ENCODE results near the gene RAPGEF1. TPM values are rescaled to one million over a fixed set of nuclear protein-coding genes. Genes with fewer than 3 reads are reported as not detected.

Gene RAPGEF1
- total RNA-seq, 2 experiments from 2014 or later, result 149 to 158 TPM

- DNase-seq, result no peak
- peak overlapping the region; percentile 14 for H3K27ac Mint-ChIP-seq
- no peak overlapping the region for H3K4me3 Mint-ChIP-seq
- H3K9me3 Mint-ChIP-seq, result no peaks in the 10 kb centered on the region
- H3K36me3 Mint-ChIP-seq (ENCODE audit: low read depth), result peaks cover 83% of the 10 kb centered on the region
- no peaks in the 10 kb centered on the region for H3K27me3 Mint-ChIP-seq
- H3K4me1 Mint-ChIP-seq, result peaks cover 21% of the 10 kb centered on the region
- CTCF ChIA-PET, result interaction anchor here (0.8 to 0.9 kb wide), 2 partner anchors 29 to 120 kb away, joined by 3 to 4 read pairs; no protein-coding TSS in a partner anchor
- POLR2A ChIA-PET, result interaction anchor here (1.0 to 1.1 kb wide), 2 partner anchors 118 to 228 kb away, joined by 3 to 4 read pairs; no protein-coding TSS in a partner anchor
Measured at GRCh38 chr9:131620764-131621520, 118.9 kb downstream of the RAPGEF1 start.

GRCh38 chr9:131619680-131620079, 120.2 kb downstream of the RAPGEF1 start:
- DNase-seq, result no peak
- Mint-ChIP-seq H3K9me3 (no peaks in the 10 kb centered on the region), H3K4me3 (no peak overlapping the region), H3K4me1 (peaks cover 10% of the 10 kb centered on the region), H3K36me3 (ENCODE audit: low read depth) (peaks cover 77% of the 10 kb centered on the region), H3K27me3 (no peaks in the 10 kb centered on the region), H3K27ac (no peak overlapping the region)
- CTCF ChIA-PET, result no interaction called here
- POLR2A ChIA-PET, result no interaction called here

GRCh38 chr9:131618785-131619184, 121.1 kb downstream of the RAPGEF1 start:
- Mint-ChIP-seq H3K4me3 (no peak overlapping the region), H3K27me3 (no peaks in the 10 kb centered on the region), H3K27ac (no peak overlapping the region), H3K9me3 (no peaks in the 10 kb centered on the region), H3K4me1 (peaks cover 9% of the 10 kb centered on the region), H3K36me3 (ENCODE audit: low read depth) (peaks cover 73% of the 10 kb centered on the region)
- ChIA-PET POLR2A (no interaction called here), CTCF (no interaction called here)
- DNase-seq, result no peak

DNA sequence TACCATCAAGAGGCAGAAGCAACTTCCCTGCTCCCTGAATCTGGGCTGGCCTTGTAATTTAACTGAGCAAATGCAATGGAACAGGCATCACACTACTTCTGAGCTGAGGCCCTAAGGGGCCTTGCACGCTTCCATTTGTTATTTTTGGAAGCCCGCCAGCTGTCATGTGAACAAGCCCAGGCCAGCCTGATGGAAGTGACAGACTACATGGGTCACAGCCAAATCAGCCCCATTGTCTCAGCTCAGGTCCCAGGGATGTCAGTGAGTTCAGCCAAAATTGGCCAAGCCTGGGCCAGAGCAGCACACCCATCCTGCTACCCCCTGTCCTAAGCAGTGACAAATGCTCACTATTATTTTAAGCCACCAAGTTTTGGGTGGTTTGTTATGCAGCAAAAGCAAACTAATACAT, 121.8 kb downstream of the RAPGEF1 start:
- POLR2A ChIA-PET, result no interaction called here
- Mint-ChIP-seq H3K9me3 (no peaks in the 10 kb centered on the region), H3K4me3 (no peak overlapping the region), H3K4me1 (peaks cover 9% of the 10 kb centered on the region), H3K27me3 (no peaks in the 10 kb centered on the region), H3K27ac (no peak overlapping the region), H3K36me3 (ENCODE audit: low read depth) (peaks cover 74% of the 10 kb centered on the region)
- DNase-seq, result no peak
- CTCF ChIA-PET, result no interaction called here

- peaks cover 76% of the 10 kb centered on the region for H3K36me3 Mint-ChIP-seq (ENCODE audit: low read depth)
- POLR2A ChIA-PET, result no interaction called here
- no peak overlapping the region for H3K4me3 Mint-ChIP-seq
- H3K27me3 Mint-ChIP-seq, result no peaks in the 10 kb centered on the region
- no peaks in the 10 kb centered on the region for H3K9me3 Mint-ChIP-seq
- DNase-seq, result no peak
- H3K27ac Mint-ChIP-seq, result no peak overlapping the region
- CTCF ChIA-PET, result no interaction called here
- H3K4me1 Mint-ChIP-seq, result peaks cover 9% of the 10 kb centered on the region
Measured at GRCh38 chr9:131617611-131618010, 122.3 kb downstream of the RAPGEF1 start.

DNA sequence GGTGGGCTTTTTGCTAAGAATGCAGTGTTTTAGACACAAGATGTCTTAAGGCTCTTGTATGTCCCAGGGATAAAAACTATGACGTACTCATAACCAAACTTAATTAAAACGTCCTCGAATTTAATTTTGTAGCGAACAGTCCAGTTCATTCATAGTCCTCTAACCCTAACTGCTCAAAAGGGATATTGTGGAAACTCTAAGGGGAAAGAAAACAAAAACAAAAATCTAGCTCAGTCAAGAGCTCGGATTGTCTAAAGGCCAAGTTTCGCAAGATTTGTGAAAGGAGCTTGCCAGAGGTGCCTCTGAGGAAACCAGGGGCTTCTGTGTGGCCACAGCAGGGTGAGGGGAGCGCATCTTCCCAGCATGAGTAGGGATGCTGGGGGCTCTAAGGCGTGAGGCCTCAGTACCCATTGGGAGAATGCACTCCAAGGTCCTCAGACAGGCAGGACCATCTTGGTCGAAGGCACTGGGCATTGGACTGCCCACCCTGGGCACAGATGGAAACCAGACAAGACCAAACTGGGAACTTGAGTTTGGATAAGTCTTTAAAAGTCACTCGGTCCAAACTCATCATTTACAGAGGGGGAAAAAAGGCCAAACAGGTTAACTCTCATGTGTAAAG, 122.8 kb downstream of the RAPGEF1 start:
- no peak for DNase-seq
- POLR2A ChIA-PET, result no interaction called here
- Mint-ChIP-seq H3K9me3 (no peaks in the 10 kb centered on the region), H3K27me3 (no peaks in the 10 kb centered on the region), H3K4me1 (peaks cover 9% of the 10 kb centered on the region), H3K36me3 (ENCODE audit: low read depth) (peaks cover 79% of the 10 kb centered on the region), H3K27ac (no peak overlapping the region), H3K4me3 (no peak overlapping the region)
- CTCF ChIA-PET, result no interaction called here

- H3K27ac Mint-ChIP-seq, result no peak overlapping the region
- no peaks in the 10 kb centered on the region for H3K4me1 Mint-ChIP-seq
- no peak overlapping the region for H3K4me3 Mint-ChIP-seq
- DNase-seq, result no peak
- POLR2A ChIA-PET, result no interaction called here
- CTCF ChIA-PET, result interaction anchor here (0.6 to 1.3 kb wide), 2 partner anchors 29 to 143 kb away, joined by 3 to 4 read pairs; no protein-coding TSS in a partner anchor
- H3K36me3 Mint-ChIP-seq (ENCODE audit: low read depth), result peaks cover 71% of the 10 kb centered on the region
- H3K9me3 Mint-ChIP-seq, result no peaks in the 10 kb centered on the region
- no peaks in the 10 kb centered on the region for H3K27me3 Mint-ChIP-seq
Measured at GRCh38 chr9:131614340-131614915, 125.4 kb downstream of the RAPGEF1 start.

GRCh38 chr9:131613921-131614320, 126.0 kb downstream of the RAPGEF1 start:
- ChIA-PET CTCF (interaction anchor here (0.6 to 1.3 kb wide), 2 partner anchors 29 to 144 kb away, joined by 3 to 4 read pairs; no protein-coding TSS in a partner anchor), POLR2A (no interaction called here)
- Mint-ChIP-seq H3K27me3 (no peaks in the 10 kb centered on the region), H3K4me1 (no peaks in the 10 kb centered on the region), H3K9me3 (no peaks in the 10 kb centered on the region), H3K4me3 (no peak overlapping the region), H3K36me3 (ENCODE audit: low read depth) (peaks cover 74% of the 10 kb centered on the region), H3K27ac (no peak overlapping the region)
- no peak for DNase-seq

GRCh38 chr9:131612851-131613250, 127.0 kb downstream of the RAPGEF1 start:
- DNase-seq, result no peak
- peaks cover 73% of the 10 kb centered on the region for H3K36me3 Mint-ChIP-seq (ENCODE audit: low read depth)
- ChIA-PET CTCF (no interaction called here), POLR2A (interaction anchor here (1.1 to 1.2 kb wide), 2 partner anchors 11 to 30 kb away, joined by 3 read pairs; no protein-coding TSS in a partner anchor)
- H3K27ac Mint-ChIP-seq, result no peak overlapping the region
- no peak overlapping the region for H3K4me3 Mint-ChIP-seq
- H3K27me3 Mint-ChIP-seq, result no peaks in the 10 kb centered on the region
- no peaks in the 10 kb centered on the region for H3K4me1 Mint-ChIP-seq
- no peaks in the 10 kb centered on the region for H3K9me3 Mint-ChIP-seq

DNA sequence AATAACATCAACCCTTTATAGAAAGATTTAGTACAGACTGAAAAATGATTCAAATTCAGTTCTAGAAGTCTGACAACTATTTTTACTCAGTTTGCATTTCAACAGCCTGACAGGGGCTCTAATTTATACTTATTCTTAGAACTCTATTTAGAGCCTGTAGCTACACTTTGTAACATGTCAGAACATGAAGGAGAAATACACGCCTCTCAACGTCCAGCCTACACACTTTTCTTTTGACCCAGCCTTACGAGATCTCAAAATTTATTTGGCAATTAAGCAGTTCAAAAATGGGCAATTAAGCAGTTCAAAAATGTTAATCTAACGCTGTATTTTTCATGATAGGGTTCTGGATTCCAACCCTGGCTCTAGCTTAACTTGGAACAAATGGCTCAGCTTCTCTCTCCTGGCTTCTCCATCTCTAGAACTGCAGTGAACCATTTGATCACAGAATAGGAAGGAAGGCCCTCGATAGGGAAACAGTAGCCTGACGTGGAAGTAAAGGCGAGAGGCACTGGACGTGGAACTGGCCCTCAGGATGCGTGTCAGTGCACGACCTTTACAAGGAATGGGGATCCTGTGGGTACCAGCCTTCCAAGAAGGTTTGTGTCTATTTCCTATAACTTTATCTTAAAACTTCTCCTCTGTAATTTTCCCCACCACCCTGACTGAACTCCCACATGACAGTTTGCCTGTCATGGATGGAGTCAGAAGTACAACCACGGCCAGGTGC, 128.1 kb downstream of the RAPGEF1 start:
- DNase-seq, result no peak
- Mint-ChIP-seq H3K27ac (no peak overlapping the region), H3K27me3 (no peaks in the 10 kb centered on the region), H3K36me3 (ENCODE audit: low read depth) (peaks cover 76% of the 10 kb centered on the region), H3K9me3 (no peaks in the 10 kb centered on the region), H3K4me3 (no peak overlapping the region), H3K4me1 (no peaks in the 10 kb centered on the region)
- ChIA-PET POLR2A (interaction anchor here (1.1 to 1.2 kb wide), 3 partner anchors 12 to 31 kb away, joined by 3 read pairs; no protein-coding TSS in a partner anchor), CTCF (interaction anchor here (0.6 to 1.2 kb wide), 2 partner anchors 26 to 148 kb away, joined by 3 read pairs; no protein-coding TSS in a partner anchor)

DNA sequence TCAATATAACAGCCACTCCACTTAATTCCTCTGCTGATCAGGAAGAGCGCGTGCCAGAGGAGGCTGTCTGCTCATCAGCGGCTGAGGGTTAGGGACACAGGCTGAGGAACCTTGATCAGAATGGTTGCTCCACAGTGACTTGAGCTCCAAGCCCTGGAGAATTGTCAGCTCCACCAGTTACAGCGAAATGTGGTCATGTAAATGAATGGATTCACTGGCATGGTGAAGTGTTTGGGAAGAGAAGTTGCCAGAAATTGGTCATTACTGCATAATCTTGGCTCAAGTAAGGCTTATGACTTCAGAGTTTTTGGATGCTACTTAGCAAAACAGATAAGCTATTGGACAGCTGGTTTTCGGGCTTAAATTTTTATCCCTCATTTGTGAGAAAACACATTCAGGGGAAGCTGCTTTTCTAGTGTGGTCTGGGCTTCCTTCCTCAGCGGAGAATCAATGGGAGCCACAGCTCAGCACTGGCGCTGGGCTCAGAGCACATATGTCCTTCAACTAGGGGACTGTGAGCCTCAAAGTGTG, 129.6 kb downstream of the RAPGEF1 start:
- Mint-ChIP-seq H3K27ac (no peak overlapping the region), H3K9me3 (no peaks in the 10 kb centered on the region), H3K4me3 (no peak overlapping the region), H3K27me3 (no peaks in the 10 kb centered on the region), H3K4me1 (no peaks in the 10 kb centered on the region), H3K36me3 (ENCODE audit: low read depth) (peaks cover 75% of the 10 kb centered on the region)
- ChIA-PET CTCF (no interaction called here), POLR2A (interaction anchor here (1.1 kb wide), 1 partner anchor 32 kb away, joined by 3 read pairs; no protein-coding TSS in a partner anchor)
- no peak for DNase-seq

DNA sequence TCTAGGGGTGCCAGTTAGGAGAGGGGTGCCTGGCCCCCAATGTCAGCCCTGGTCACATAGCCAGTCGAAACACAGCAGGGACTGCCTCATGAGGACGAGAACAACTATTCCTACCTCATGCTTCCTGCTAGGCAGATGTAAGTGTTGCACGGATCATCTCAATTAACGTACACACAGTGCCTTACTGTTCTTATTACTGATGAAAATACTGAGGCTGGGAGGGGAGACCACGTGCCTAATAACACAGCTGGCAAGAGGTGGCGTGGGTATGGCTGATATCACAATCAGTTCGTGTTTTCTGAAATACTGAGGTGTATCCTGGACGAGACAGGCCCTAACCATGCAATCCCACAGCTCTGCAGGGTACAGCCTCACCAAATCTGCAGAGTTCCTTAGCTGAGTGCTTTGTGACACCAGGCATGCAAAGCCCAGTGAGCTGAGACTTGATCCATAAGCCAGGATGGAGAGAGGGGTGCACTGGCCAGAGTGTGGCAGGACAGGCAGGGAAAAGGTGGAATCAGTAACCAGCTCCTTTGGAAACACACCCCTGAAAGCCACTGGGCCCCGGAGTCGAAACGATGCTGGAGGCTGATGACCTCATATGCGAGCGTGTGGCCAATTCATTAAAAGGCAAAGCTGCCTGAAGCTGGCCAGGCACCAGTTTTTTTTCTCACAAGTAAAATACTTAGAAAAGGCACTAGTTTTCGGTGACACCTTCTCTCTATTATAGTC, 130.6 kb downstream of the RAPGEF1 start:
- Mint-ChIP-seq H3K27me3 (no peaks in the 10 kb centered on the region), H3K9me3 (no peaks in the 10 kb centered on the region), H3K27ac (no peak overlapping the region), H3K4me3 (no peak overlapping the region), H3K36me3 (ENCODE audit: low read depth) (peaks cover 78% of the 10 kb centered on the region), H3K4me1 (no peaks in the 10 kb centered on the region)
- no peak for DNase-seq
- ChIA-PET CTCF (no interaction called here), POLR2A (no interaction called here)
